Heart right ventricle (tissue), 16 donors: ENCODE measurements around the gene MICAL2. TPM values are rescaled to one million over a fixed set of nuclear protein-coding genes. Genes with fewer than 3 reads are reported as not detected.

Experiments
- ATAC-seq, 8 donors: fragments of 200-7000 bp; cut with Tn5 transposase; one replicate each; pipeline ENCODE4 v1.9.1; 2020; ENCODE audit warnings: mild to moderate bottlenecking in 8 of 8, moderate library complexity in 8 of 8, moderate number of reproducible peaks in 1 of 8
- DNase-seq, 2 donors: peaks; one replicate each; pipeline ENCODE4 v3.0.0-alpha.2; 2020
- H3K27ac ChIP-seq, 10 donors: fragments of 200-600 bp; sonication (generic) in 2 of 10; one replicate each; pipeline versions ENCODE4 v1.5.0 to v1.8.0; 2020 to 2022; ENCODE audit warnings: mild to moderate bottlenecking in 3 of 10
- H3K27me3 ChIP-seq, 7 donors: fragments of 200-600 bp; one replicate each; pipeline ENCODE4 v1.8.0; 2021 to 2022; ENCODE audit warnings: mild to moderate bottlenecking in 2 of 7
- H3K36me3 ChIP-seq, 9 donors: fragments of 200-600 bp; sonication (generic) in 1 of 9; one replicate each; pipeline versions ENCODE4 v1.5.0 to v1.8.0; 2020 to 2022; ENCODE audit warnings: mild to moderate bottlenecking in 2 of 9
- H3K4me1 ChIP-seq, 9 donors: fragments of 200-600 bp; sonication (generic) in 1 of 9; one replicate each; pipeline versions ENCODE4 v1.5.0 to v1.8.0; 2020 to 2022; ENCODE audit warnings: mild to moderate bottlenecking in 4 of 9
- H3K4me3 ChIP-seq, 10 donors: fragments of 200-600 bp; sonication (generic) in 2 of 10; one replicate each; pipeline versions ENCODE4 v1.5.0 to v1.8.0; 2020 to 2022; ENCODE audit warnings: mild to moderate bottlenecking in 7 of 10, moderate library complexity in 2 of 10
- H3K9me3 ChIP-seq, 11 donors: fragments of 200-600 bp in 10 of 11; sonication (generic) in 2 of 11; one replicate each; pipeline versions ENCODE4 v1.5.0 to v1.8.0; 2013 to 2022; ENCODE audit warnings: mild to moderate bottlenecking in 2 of 11, control low read depth in 1 of 11, moderate library complexity in 1 of 11
- WGBS, 2 donors: extraction: QIAGEN DNeasy Blood & Tissue Kit; methylation state at CpG; one replicate each; pipeline ENCODE4 v1.1.7; 2013; ENCODE audit warnings: inconsistent platforms in 1 of 2; 5-methylcytosine and 5-hydroxymethylcytosine counted together
- intact Hi-C, 10 donors: fragments of 100-400 bp; cut with DNase I; formaldehyde crosslinking; loops; one replicate each; pipeline versions ENCODE4 v1.11.1 to v1.14.2; 2022
- polyA plus RNA-seq, 2 donors: library from polyadenylated mRNA; stranded (reverse); fragments of 200-250 nt; gene quantifications; one replicate each; pipeline ENCODE4 v1.2.3, GENCODE V29; 2013
- total RNA-seq, 10 donors: library from RNA; stranded (reverse); fragmentation: NEBNext Ultra II Directional in 3 of 10; extraction: Animal tissue kit (Norgen Biotek cat#: 25700) in 3 of 10; gene quantifications; one replicate each; pipeline versions ENCODE4 v1.2.1 to v1.2.4, GENCODE V29; 2021 to 2023
- TF ChIP-seq, protein P1 (sequence below), 9 donors: fragments of 200-600 bp; sonication (generic) in 2 of 9; IDR thresholded peaks; one replicate each; pipeline versions ENCODE4 v1.5.0 to v1.8.0; 2021 to 2022; ENCODE audit warnings: antibody characterized with exemption in 9 of 9, mild to moderate bottlenecking in 5 of 9, moderate library complexity in 1 of 9
- donor health status: Arrhythmogenic right ventricular cardiomyopathy.
- donor health status: ischemic (EF 13 %, LVEDD 7.1; RV severe dilation, severe dysfunction).
- donor health status: healthy with polysubstance abuse.
- donor health status: DM: no; HTN: yes; CAD: no.
- donor health status: DM: no; HTN: no; CAD: no.
- donor health status: ischemic (EF 25% LVEDD 6.9; RV normal size, moderate dysfunction).
- donor health status: ischemic (EF 25% LVEDD 5.7; RV mildly dilated, moderate dysfunction).
- donor health status: healthy.
- donor health status: DM: yes; HTN: yes; CAD: no.
- donor health status: Ischemic cardiomyopathy.
- donor health status: ischemic (EF 35%, LVEDD 5.7; RV mildly dilated, moderate dysfunction).
- donor health status: nonischemic (EF 11% LVEDD 7.7; RV severe dilation, severe dysfunction).
- donor health status: DM: yes; HTN: yes; CAD: no.
- donor health status: PGD.
- donor health status: ischemic (EF 29% LVEDD 5.4; RV normal size, mild dysfunction).
- donor health status: nonischemic (EF 23%, LVEDD 6.1; RV moderate dilation, normal function).

MICAL2 gene
- total and polyA plus RNA-seq, 12 donors: 32.5 to 95.7 (median 70.5) TPM

DNA sequence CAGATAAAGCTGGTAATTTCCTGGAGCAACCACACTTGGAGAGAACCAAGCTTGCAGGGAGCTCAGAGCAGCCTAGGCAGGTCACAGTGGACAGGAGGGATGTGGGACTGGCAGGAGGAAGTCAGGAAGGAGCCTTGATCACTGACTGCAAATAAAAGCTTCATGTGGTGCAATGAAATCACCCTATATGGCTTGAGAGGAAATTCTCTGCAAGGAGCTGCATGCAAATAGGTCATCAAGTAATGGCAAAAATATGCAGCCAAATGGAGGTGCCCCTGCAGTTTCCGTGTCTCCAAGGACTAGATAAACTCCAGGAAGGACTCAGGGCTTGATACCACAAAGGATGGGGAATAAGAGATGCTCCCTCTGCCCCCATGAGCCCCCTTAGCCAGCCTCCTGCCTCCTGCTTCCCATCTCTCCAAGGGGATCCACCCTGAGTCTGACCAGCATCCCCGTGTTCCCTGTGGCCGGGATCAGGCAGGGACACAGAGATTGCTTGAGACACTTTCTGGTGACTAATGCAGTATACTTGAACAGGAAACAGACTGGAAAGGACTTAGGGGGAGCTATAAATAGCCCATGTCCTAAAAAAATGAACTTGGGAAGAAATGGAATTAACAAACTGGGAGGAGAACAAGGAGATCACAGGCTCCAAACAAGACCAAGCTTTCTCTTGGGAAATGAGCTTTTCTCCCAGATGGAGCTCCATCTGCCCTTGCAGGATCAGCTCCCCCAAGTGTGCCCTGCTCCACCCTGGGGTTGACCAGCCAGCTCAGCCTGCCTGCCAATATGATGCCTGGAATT lies 23.9 kb upstream of the MICAL2 start:
- Histone ChIP-seq H3K4me1 (peaks cover 31 to 68% (median 64%) of the 10 kb centered on the region in 9 donors), H3K27ac (peak overlapping the region; percentile 68 to 90 (median 86)), H3K9me3 (peaks cover 0 to 4% (median 0%) of the 10 kb centered on the region in 11 donors), H3K4me3 (no peak overlapping the region), H3K27me3 (no peaks in the 10 kb centered on the region), H3K36me3 (no peaks in the 10 kb centered on the region)
- DNase-seq: peak; percentile 45 to 76
- intact Hi-C loops: loop anchor here in 7 of 10 donors (2.0 to 5.0 kb wide), 4 partner anchors 24 to 196 kb away; partner anchors contain the start of gene MICAL2 (in 1 of the 7)
- WGBS, 2 donors: 8 to 10% methylated on average over 3 of the region's 3 CpGs
- TF ChIP-seq, protein P1, sequence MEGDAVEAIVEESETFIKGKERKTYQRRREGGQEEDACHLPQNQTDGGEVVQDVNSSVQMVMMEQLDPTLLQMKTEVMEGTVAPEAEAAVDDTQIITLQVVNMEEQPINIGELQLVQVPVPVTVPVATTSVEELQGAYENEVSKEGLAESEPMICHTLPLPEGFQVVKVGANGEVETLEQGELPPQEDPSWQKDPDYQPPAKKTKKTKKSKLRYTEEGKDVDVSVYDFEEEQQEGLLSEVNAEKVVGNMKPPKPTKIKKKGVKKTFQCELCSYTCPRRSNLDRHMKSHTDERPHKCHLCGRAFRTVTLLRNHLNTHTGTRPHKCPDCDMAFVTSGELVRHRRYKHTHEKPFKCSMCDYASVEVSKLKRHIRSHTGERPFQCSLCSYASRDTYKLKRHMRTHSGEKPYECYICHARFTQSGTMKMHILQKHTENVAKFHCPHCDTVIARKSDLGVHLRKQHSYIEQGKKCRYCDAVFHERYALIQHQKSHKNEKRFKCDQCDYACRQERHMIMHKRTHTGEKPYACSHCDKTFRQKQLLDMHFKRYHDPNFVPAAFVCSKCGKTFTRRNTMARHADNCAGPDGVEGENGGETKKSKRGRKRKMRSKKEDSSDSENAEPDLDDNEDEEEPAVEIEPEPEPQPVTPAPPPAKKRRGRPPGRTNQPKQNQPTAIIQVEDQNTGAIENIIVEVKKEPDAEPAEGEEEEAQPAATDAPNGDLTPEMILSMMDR (IDR thresholded peaks at IDR 0.05): no peak
- peak; percentile 86 to 93 (median 90) for ATAC-seq

DNA sequence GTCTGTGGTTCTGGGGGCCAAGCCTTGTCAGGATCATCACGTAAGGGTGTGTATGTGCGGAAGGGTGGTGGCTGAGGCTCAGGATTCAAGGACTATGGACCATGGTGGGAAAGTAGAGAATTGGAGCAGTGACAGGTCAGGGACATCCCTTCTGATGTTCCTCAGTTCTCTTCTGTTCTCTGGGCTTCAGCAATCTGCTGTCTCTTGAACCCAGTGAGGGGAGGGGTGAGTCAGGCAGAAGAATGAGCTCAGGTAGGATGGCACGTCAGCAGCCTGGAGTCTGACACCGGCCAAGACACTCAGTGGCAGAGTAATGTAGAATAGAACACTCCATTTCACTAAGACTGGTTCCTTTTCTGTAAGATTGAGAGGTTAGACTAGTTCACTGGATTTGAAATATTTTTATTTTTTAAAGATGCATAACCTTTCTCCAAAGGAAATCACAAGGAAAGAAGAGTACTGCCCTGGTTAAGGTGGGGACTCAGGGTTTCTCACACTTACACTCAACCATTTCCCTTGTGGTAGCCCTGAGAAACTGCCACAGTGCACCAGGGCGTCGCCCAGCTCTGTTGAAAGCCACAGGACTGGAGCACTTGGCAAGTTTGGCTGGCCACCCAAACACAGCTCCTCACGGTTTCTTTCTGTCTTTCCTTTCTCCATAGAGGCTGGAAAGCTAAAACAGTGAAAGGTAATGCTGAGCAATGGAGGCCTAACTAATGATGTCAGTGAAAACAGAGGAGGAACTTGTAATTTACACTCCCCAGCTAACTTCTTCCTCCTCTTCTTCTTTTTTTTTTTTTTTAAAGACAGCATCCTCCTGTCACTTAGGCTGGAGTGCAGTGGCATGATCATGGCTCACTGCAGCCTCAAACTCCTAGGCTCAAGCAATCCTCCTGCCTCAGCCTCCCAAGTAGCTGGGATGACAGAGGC lies 23.1 kb upstream of the MICAL2 start:
- Histone ChIP-seq H3K4me1 (peaks cover 35 to 76% (median 72%) of the 10 kb centered on the region in 9 donors), H3K36me3 (no peaks in the 10 kb centered on the region), H3K27me3 (no peaks in the 10 kb centered on the region), H3K4me3 (no peak overlapping the region), H3K27ac (peak overlapping the region; percentile 58 to 90 (median 86)), H3K9me3 (peaks cover 0 to 4% (median 0%) of the 10 kb centered on the region in 11 donors)
- intact Hi-C loops: loop anchor here in 9 of 10 donors (1.0 to 5.0 kb wide), 6 partner anchors 23 to 195 kb away; partner anchors contain the start of gene MICAL2 (in 1 of the 9)
- no peak for DNase-seq
- ATAC-seq: peak in 4 of 8 donors; percentile 6 to 22 (median 12)
- TF ChIP-seq, protein P1 (IDR thresholded peaks at IDR 0.05): no peak
- WGBS, 2 donors: 54 to 60% methylated on average over 7 of the region's 7 CpGs

DNA sequence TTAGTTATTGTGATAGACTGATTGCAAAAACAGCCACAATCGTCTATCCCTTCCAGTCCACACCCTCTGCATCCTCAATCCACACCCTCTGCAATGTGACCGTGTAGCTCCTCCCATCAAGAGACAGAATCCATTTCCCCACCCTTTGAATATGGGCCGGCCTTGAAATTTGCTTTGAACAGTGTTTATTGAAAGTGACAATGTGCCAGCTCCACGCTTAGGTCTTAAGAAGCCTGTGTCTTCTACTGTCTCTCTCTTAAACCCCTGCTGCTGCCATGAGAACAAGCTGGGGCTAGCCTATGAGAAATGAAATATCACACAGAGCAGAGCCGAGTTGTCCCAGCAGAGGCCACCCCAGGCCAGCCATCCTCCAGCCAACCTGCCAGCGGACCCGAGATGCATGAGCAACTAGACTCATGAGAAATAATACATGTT lies 22.3 kb upstream of the MICAL2 start:
- TF ChIP-seq, protein P1 (IDR thresholded peaks at IDR 0.05): peak; percentile 38 to 77 (median 52)
- Histone ChIP-seq H3K27me3 (no peaks in the 10 kb centered on the region), H3K36me3 (no peaks in the 10 kb centered on the region), H3K4me3 (no peak overlapping the region), H3K4me1 (peaks cover 41 to 83% (median 76%) of the 10 kb centered on the region in 9 donors), H3K9me3 (peaks cover 0 to 4% (median 0%) of the 10 kb centered on the region in 11 donors), H3K27ac (peak overlapping the region; percentile 58 to 90 (median 86))
- intact Hi-C loops: loop anchor here in 9 of 10 donors (1.0 to 5.0 kb wide), 4 partner anchors 148 to 194 kb away; no protein-coding TSS in a partner anchor
- DNase-seq: peak; percentile 65 to 75
- ATAC-seq: peak; percentile 57 to 78 (median 68)
- WGBS, 2 donors: 24 to 26% methylated on average over 7 of the region's 7 CpGs
